Left renal cortex interstitium (tissue), 4 donors: ENCODE measurements around the gene TNS1. TPM values are rescaled to one million over a fixed set of nuclear protein-coding genes. Genes with fewer than 3 reads are reported as not detected.

Experiments used
- DNase-seq, 4 donors: peaks; one replicate each; pipeline ENCODE4 v3.0.0-alpha.2; 2013; ENCODE audit warnings: low read depth in 4 of 4, low spot score in 2 of 4, missing footprints in 1 of 4
- polyA plus RNA-seq, 4 donors: library from polyadenylated mRNA; unstranded; fragments of 120-200 nt; gene quantifications; one replicate each; pipeline ENCODE4 v1.2.1, GENCODE V29; 2013; ENCODE audit not compliant: insufficient read length in 4 of 4

TNS1 gene
- polyA plus RNA-seq, 4 donors: 54.8 to 69.7 (median 62.2) TPM

DNA sequence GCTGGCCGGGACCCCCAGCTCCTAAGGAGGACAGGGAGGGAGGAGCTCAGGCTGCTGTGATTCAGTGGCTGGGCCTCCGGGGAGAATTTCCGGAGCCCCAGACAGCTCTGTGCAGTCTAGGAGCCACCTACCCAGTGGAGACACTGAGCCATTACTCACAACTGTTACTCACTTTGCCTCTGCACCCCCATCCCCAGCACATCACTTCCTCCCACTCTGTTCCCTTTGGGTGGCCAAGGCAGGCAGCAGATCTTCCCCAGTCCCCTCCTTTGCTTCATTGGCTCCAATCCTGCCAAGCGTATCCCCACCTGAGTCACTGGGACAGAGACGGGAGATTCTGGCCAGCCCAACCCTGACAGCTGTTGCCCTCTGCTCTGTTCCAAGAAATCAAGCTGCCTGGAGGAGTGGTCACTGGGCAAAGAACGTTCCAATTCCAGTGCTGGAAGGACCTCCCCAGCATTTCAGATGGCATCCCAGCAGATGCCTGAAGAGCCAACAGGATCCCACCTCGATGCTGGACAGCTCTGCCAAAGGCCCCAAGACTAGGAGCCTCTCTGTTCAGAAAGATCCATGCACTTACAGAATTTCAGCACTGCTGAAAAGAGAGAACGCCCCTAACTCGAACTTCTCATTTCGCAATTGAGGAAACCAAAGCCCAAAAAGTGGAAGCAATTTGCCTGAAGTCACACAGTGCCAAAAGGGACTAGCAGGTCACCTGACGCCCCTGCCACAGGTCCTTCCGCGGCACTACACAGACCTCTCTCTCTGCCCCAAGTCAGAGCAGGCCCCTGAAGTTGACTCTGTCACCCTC is 68.3 kb downstream of the TNS1 start:
- no peak for DNase-seq

DNA sequence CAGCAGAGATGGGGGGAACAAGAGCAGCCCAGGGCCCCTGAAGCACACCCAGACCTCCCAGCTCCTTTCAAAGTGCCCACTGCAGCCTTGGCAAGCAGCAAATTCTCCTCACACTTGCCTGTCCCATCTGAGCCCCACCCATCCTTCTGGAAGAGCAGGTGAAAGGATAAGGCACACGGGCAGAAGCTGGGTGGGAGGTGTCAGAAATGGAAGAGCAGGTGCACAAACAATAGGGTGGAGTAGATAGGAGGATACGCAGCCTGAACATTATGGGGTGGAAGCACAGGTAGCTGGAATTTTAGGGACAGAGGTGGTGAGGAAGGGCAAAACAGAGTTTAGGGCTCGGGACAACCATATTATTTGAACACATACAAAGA is 69.2 kb downstream of the TNS1 start:
- DNase-seq: no peak

- no peak for DNase-seq
These were observed 69.8 kb downstream of the TNS1 start for GRCh38 chr2:217932803-217933616.

DNA sequence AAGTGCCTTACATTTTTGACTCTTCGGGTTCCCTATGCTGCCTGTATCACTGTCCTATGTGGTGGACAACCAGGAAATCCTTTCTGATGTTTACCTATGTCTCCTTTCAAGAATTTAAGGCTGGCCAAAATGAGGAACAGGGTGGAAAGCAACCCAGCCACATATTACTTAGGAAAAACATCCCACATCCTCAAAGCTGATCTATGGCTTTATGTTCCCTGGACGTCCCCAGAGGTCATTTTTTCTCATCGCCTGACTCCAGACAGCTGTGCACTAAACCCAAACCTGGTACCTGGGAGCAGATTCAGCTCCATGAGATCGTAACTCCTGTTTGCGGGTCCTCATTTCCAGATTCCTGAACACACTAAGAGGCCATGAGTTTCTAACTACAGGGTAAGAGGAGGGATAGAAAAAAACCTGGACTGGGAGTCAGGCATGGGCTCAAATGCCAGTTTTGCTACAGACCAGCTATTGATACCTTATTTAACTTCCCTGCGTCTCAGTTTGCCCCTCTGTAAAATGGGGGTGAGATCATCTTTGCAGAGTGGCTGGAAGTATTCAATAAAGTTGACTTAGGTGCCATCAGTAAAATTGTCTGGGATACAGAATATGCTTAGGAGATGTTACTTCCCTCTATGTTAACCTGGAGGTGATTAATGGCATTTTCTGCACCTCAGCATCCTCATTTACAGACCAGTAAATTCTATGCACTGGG is 70.8 kb downstream of the TNS1 start:
- no peak for DNase-seq

DNA sequence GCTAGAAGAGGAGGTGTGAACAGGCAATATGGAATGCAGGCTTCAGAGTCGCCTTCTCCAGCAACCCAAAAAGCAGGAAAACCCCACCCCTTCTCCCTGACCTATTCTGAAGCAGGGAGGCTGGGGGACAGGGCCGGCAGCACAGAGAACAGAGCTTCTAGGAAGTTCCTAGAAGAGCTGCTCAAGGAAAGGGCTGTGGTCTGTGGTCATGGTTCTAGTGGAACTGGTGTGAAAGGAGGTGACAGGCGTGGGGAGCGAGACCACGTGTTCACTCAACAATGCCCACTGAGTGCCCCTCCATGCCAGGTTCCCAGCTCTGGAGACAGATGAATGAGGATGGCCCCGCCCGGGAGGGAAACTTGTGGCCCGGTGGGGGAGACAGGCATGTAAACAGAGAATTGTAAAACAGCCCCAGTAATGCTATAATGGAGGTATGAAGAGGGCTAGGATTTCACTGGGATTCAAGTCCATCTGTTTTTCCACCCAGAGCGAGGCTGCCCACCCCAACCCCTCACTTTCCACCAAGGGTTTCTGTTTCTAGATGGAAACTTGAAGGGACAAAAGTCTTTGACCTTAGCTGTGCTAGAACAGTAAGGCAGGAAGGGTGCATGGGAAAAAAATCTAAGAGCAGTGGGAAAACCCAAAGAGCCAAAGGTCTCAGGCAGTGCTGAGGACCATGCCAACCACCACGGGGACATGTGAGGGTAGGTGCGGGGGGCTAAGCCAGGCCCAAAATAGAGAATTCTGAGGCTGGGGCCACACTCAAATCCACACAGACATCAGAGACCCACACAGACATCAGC is 71.8 kb downstream of the TNS1 start:
- no peak for DNase-seq

DNA sequence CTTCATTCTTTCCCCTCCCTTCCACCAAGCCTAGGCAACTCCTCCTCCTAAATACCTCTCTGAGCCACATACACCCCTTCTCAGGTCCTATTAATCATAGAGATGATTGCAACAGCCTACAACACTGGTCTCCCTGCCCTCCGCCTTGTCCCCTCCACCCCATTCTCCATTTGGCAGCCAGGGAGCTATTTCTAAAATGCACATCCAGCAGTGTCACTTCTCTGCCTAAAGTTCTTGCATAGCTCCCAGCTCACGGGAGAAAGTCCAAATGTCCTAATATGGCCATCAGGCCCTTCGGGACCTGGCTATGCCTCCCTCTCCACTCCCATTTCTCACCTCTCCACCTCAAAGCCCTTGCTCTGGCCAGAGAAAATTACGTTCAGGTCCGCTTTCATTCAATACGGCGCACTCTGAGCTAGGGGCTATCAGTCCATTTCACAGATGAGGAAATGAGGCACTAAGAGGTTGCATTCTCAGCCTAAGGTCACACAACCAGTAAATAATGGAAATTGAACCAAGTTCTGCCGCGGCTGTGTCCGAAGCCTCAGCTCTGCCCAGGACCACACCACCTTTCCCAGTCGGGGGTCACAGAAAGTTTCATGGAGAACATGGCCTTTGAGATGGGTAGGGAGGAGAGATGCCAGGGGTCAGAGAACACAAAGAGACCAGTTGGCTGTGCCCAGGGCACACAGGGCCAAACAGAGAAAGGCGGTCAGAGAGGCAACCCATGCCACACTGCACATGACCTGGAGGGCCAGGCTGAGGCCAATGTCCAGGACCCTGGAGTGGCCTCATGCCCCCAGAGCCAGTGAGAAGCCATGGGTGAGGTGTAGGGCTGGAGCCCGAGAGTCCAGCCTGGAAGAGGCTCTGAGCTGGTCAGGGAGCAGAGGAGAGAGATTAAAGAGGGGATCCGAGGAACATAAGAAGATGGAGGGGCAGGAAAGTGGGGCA is 72.8 kb downstream of the TNS1 start:
- no peak for DNase-seq

DNA sequence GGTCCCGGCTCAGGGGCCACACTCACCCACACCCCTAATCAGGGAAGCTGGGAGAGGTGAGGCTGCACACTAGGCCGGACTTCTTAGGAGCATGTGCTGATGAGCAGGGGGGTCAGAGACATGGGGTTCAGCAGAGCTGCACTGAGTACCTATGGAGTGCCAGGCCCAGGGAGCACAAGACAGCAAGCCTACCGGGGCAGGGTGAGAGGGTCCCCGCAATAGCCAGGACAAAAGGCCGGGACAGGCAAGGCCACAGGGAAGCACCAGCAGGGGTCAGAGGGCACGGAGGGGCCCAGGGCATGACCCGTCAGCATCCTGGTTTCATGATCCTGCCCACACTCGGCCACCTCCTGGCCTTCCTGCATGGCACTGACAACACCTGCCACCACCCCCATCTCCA is 73.5 kb downstream of the TNS1 start:
- DNase-seq: no peak

DNA sequence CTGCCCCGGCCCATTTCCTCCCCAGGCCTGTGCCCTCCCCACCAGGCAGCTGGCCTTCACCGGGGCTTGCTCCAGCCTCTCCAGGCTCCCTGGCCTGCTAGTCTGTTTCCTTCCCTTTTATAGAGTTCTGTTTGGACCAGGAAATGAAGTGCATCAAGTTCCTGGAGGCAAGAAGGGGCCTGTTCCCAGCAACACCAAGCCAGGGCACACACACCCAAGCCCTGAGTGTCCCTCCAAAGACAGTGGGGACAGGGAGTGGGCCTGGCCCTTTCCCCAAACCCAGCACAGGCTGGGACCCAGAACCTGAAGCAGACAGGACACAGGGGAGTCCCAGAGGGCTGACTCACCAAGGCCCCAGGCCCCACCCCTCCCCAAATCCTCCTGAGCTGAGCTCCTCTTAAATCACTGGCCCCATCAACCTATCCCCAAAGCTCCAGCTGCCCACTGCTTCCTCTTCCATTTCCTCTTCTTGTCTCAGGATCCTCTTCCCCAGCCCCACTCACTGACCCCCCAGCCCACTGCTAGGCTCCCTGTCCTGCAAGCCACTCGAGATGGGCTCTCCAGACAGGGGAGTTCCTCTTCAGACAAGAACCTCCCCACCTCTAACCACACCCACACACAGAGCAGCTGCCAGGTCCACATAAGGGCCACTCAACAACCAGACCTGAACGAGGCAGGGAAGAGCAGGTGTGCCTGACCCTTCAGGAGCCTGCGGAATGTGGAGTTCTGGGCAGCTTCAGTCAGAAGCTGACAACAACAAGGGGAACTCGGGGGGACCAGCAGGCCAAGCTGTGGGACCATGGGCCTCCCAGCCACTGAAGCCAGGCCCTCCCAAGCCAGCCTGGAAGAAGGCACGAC is 74.2 kb downstream of the TNS1 start:
- DNase-seq: no peak

DNA sequence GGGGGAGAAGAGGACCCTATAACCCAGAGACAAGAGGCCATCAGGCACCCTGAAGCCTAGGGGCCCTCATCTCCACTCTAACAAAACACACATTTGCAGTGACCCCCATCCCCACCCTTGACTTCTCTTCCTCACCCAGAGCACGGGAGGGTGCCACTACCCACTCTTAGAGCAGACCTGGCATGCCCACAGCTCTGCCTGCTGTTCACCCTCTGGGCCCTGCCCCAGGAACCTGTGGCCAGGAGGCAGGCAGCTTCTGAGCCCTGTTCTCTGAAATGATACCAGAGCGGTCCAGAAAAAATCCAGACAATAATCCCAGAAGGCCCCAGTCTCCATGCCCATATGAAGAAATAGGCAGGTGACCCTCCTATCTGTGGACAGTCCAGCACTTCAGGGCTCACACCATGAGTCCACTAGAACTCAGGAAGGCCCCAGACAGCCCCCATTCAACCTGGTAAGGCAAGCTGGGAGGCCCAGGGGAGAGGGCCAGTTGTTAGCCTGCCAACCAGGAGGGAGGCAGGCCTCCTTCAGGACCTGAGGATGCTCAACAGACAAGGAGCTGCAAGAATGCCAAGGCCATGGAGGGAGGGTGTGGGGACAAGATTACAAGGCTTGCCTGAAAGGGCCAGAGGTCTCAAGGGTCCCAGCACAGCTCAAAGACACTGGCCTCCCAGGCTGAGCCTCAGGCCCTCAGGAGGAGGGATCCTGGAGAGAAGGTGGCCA is 75.0 kb downstream of the TNS1 start:
- DNase-seq: no peak

DNA sequence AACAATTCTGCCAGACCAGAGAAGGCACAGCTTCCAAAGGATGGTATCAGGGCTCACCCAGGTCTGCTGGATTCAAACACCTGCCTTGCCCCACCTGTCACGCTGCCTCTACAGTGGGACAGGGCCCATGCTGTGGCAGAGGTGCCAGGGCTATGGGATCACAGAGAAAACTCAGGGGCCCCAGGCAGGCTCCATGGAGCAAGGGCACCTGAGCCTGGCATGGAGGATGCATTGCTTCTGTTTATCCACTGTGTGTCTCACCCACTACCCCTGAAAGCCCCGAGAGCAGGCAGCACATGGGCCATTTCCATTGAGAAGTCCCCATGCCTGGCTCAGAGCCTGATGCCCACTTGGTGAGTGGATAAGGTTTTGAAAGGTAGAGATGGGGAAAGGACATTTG is 76.0 kb downstream of the TNS1 start:
- no peak for DNase-seq

DNA sequence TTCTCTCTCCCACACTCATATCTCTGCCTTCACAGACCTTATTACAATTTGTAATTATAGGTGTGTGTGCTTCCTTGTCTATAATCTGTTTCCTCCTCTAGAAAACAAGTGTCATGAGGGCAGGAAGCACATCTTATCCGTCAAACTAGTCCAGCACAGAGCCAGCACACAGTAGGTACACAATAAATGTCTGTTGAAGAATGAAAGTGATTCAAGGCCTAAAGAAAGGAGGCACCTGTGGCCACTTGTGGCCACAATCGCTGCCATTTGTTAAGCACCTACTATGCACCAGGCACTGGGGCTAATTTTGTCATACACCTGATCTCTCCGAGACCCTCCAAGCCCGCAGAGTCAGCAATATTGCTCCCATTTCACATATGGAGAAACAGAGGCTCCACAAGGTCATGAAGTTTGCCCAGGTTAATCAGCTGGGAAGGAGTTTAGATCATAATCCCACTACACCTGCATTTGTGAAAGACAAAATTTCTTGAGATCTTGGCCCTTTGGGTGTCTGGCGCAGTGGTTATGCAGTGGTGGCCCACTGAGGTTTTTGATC is 78.4 kb downstream of the TNS1 start:
- DNase-seq: no peak

DNA sequence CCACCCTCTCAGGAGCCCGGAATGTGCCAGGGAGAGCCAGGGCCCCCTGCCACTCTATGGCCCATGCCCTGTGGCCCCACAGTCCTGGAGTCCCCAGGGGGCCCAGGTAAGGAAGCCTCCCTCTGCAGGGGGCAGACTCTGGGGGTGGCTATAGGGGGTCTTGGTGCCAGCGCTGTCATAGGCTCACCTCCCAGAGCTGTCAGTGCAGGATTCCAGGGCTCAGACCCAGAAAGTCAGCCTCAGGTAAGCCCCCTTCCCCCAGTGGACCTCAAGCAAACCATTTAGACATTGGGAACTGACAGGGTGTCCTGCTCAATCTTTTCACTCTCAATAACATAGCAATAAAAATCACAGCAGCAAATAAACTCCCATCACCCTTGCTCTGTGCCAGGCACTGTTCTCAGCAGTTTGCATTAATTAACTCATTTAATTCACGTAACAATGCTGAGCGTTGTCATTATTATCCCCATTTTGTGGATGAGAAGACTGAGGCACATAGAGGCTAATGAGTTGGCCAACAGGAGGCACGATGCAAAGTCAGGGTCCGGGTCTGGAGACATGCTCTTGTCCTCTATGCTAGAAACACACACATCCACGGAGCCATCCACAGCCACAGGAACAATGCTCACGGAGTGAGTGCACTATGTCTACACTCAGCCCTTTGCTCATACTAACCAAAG is 79.6 kb downstream of the TNS1 start:
- no peak for DNase-seq

DNA sequence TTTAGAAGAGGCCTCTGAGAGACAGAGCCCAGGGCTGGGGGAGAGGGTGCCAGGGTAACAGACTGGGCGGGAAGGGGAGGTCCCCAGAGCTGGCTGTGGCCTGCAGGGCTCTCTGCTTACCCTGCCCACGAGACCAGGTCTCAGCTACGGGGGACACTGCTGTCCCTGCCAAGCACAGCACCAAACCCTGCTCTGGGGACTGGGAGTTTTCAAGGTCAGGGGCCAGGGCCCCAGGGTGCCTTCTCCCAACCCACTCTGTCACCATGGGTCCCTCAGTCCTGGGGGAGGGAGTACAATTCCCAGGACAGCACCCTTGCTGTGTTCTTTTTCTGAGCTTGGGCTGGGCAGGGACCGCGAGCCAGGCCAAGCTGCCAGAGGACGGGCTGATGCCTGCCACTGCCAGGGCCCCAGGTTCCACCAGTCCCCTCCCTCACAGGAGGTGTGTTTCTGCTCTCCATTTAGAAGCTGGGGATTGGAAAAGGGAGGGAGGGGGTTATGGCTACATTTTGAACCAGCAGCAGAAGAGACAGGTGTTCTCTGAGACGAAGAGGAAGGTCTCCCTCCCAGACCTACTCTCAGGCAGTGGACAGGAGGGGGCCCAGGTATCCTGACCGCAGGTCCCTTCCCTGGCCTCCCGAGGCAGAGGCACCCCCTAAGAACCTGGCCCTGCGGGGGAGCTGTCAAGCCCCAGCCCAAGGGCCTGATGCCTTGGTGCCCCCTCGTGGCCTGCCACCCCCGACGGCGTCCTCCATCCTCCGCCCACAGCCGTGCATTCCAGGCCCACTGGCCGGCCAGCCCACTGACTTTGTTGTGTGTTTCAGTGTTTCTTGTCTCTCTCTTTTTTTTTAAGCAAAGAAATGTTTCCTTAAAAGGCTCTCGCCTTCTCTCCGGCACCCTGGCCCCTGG is 80.4 kb downstream of the TNS1 start:
- DNase-seq: no peak

GRCh38 chr2:217920879-217921603 is 81.8 kb downstream of the TNS1 start:
- DNase-seq: no peak

DNA sequence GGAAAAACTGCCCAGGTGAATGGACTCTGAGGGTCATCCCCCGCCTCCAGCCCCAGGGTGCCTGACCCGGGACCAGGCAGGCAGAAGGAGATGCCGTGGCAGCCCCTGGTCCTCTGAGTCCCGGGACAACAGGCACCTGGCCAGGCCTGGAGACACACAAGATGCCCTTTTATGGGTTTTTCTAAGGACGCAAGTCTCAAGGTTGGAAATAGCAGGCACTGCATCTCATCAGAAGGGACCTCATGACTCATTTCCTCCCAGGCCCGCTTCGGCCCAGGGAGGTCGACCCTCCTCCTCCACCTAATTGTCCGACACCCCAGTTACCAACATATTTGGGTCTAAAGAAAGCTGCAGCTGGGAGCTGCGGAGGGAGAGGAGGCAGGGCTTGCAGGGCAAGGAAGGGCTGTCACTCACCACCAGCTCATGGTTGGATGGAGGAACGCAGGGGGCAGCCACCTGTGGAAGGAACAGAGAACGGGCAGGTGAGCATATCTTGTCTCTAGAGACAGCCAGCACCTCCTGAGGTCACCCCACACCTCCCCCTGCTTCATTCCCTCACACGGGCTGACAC is 82.9 kb downstream of the TNS1 start:
- DNase-seq: no peak
